Right lobe of liver (tissue), 4 donors: Measurements from ENCODE around the gene ZNF157.

ENCODE experiments used
- CTCF ChIP-seq, 4 donors: fragments of 200-600 bp in 3 of 4; fragments of 450-650 bp in 1 of 4; IDR thresholded peaks; one replicate each; pipeline versions ENCODE4 v1.5.1 to v1.8.0; 2016 to 2022; ENCODE audit warnings: antibody characterized with exemption in 4 of 4, mild to moderate bottlenecking in 2 of 4
- POLR2A ChIP-seq: fragments of 450-650 bp; IDR thresholded peaks from one replicate; pipeline ENCODE4 v1.6.1; 2017; ENCODE audit warnings: antibody characterized with exemption, mild to moderate bottlenecking
- donor health status: DM: no; HTN: no; CAD: no.
- donor health status: DM: no; HTN: no; CAD: no.
- donor health status: DM: no; HTN: yes; CAD: no.

GRCh38 chrX:47358387-47359065 lies 11.9 kb upstream of the ZNF157 start:
- TF ChIP-seq POLR2A (no peak), CTCF (IDR thresholded peaks at IDR 0.05) (no peak)
